ENCODE results near the gene CDX1. TPM values are rescaled to one million over a fixed set of nuclear protein-coding genes. Genes with fewer than 3 reads are reported as not detected.

The CDX1 gene
- total RNA-seq, 2 experiments from 2014 or later, result not detected

DNA sequence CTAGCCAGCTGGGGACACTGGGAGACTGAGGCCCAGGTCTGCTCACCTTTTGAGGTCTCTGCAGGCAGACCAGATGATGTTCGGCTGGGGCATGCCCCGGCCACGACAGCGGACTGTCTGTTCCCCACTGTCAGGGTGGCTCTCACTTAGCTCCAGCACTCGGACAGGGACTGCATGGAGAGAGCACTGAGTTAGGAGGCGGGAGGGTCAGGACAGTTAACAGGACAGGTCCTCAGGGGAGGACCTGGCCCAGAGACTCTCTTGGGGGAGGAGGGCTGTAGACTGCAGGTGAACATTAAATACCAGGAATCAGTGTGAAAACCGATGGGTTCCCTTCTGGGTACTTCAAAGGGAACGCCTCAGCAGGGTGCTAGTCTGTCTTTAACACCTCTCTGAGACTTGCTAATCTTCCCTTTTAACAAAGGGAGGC is 36.1 kb upstream of the CDX1 start:
- intact Hi-C loops (cut with micrococcal nuclease), result loop anchor here (2.0 kb wide), 1 partner anchor 88 kb away; no protein-coding TSS in a partner anchor
- CTCF ChIA-PET, result interaction anchor here (0.6 to 2.1 kb wide), 11 partner anchors 10 to 306 kb away, joined by 3 to 13 read pairs (median 3); no protein-coding TSS in a partner anchor
- Mint-ChIP-seq H3K4me1 (ENCODE audit: low read depth) (no peaks in the 10 kb centered on the region), H3K36me3 (ENCODE audit: low read depth) (no peaks in the 10 kb centered on the region), H3K9me3 (no peaks in the 10 kb centered on the region), H3K27ac (no peak overlapping the region), H3K27me3 (no peaks in the 10 kb centered on the region), H3K4me3 (no peak overlapping the region)
- no peak for DNase-seq
- POLR2A ChIA-PET, result interaction anchor here (0.6 kb wide), 1 partner anchor 87 kb away, joined by 3 read pairs; no protein-coding TSS in a partner anchor
- ATAC-seq, result no peak
- TF ChIP-seq, protein P1, sequence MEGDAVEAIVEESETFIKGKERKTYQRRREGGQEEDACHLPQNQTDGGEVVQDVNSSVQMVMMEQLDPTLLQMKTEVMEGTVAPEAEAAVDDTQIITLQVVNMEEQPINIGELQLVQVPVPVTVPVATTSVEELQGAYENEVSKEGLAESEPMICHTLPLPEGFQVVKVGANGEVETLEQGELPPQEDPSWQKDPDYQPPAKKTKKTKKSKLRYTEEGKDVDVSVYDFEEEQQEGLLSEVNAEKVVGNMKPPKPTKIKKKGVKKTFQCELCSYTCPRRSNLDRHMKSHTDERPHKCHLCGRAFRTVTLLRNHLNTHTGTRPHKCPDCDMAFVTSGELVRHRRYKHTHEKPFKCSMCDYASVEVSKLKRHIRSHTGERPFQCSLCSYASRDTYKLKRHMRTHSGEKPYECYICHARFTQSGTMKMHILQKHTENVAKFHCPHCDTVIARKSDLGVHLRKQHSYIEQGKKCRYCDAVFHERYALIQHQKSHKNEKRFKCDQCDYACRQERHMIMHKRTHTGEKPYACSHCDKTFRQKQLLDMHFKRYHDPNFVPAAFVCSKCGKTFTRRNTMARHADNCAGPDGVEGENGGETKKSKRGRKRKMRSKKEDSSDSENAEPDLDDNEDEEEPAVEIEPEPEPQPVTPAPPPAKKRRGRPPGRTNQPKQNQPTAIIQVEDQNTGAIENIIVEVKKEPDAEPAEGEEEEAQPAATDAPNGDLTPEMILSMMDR (IDR thresholded peaks at IDR 0.05), result no peak

DNA sequence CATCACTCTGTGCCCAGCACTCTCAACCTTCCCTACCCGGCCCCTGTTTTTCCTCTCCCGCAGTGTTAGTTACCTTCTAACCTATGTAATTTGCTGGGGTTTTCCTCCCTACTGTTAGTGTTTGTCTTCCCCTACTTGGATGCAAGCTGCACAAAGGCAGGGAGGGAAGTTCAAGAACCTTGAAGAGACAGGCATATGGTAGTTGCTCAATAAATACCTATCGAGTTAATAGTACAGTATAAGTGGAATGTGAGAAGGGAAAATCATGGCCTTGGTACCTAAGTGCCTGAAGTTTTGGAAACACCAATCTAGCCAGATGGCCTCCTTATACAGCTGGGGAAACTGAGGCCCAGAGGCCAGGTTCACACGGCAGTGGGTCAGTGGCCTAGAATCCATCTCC is 35.1 kb upstream of the CDX1 start:
- no peaks in the 10 kb centered on the region for H3K27me3 Mint-ChIP-seq
- no peak overlapping the region for H3K4me3 Mint-ChIP-seq

DNA sequence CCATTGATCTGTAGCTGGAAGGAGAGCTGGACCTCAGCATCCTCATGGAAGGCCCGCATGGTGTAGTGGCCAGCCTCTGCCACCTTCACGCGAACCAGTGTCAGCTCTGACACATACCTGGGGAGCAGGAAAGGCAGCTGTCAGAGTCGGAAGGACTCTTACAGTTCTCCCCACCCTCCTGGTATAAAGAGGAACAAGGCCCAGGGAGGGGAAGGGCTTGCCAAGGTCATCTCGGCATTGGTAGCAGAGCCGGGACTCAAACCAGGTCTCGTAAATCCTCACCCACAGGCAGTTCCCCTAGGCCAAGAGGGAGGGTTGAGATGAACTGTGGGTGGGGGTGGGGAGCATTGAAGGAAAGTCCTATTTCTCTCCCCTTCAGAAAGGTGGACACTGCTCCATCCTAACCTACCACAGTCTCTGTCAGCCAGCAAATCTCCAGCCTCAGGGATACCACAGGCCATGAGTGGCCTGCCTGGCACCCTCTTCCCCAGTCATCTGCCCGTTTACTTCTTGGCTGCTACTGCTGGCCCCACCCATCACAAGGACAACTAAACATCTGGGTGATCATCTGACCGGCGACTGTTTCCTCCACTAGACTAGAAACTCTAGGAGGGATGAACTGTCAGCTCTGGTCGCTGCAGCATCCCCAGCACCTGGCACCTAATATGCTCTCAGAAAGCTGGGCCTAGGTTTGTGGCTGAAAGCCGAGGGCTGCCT is 34.4 kb upstream of the CDX1 start:
- intact Hi-C loops (cut with micrococcal nuclease), result loop anchor here (2.0 kb wide), 1 partner anchor 87 kb away; no protein-coding TSS in a partner anchor
- no peak for ATAC-seq
- H3K4me1 Mint-ChIP-seq (ENCODE audit: low read depth), result no peaks in the 10 kb centered on the region
- no peaks in the 10 kb centered on the region for H3K9me3 Mint-ChIP-seq
- ChIA-PET POLR2A (no interaction called here), CTCF (interaction anchor here (0.7 to 2.1 kb wide), 3 partner anchors 10 to 304 kb away, joined by 3 to 6 read pairs (median 4); no protein-coding TSS in a partner anchor)
- no peak overlapping the region for H3K27ac Mint-ChIP-seq
- no peak for DNase-seq
- no peak overlapping the region for H3K4me3 Mint-ChIP-seq
- no peaks in the 10 kb centered on the region for H3K36me3 Mint-ChIP-seq (ENCODE audit: low read depth)
- TF ChIP-seq, protein P1 (IDR thresholded peaks at IDR 0.05), result no peak
- no peaks in the 10 kb centered on the region for H3K27me3 Mint-ChIP-seq

More for the DNA sequence above, 35.1 kb upstream of the CDX1 start:
- ATAC-seq (no peak), DNase-seq (no peak)
- no peaks in the 10 kb centered on the region for H3K9me3 Mint-ChIP-seq
- TF ChIP-seq, protein P1 (IDR thresholded peaks at IDR 0.05), result no peak
- ChIA-PET POLR2A (interaction anchor here (0.6 kb wide), 1 partner anchor 86 kb away, joined by 3 read pairs; no protein-coding TSS in a partner anchor), CTCF (interaction anchor here (0.7 to 2.1 kb wide), 3 partner anchors 9 to 305 kb away, joined by 3 to 6 read pairs (median 4); no protein-coding TSS in a partner anchor)
- intact Hi-C loops (cut with micrococcal nuclease), result loop anchor here (2.0 kb wide), 1 partner anchor 87 kb away; no protein-coding TSS in a partner anchor
- H3K4me1 Mint-ChIP-seq (ENCODE audit: low read depth), result no peaks in the 10 kb centered on the region
- no peaks in the 10 kb centered on the region for H3K36me3 Mint-ChIP-seq (ENCODE audit: low read depth)
- no peak overlapping the region for H3K27ac Mint-ChIP-seq

DNA sequence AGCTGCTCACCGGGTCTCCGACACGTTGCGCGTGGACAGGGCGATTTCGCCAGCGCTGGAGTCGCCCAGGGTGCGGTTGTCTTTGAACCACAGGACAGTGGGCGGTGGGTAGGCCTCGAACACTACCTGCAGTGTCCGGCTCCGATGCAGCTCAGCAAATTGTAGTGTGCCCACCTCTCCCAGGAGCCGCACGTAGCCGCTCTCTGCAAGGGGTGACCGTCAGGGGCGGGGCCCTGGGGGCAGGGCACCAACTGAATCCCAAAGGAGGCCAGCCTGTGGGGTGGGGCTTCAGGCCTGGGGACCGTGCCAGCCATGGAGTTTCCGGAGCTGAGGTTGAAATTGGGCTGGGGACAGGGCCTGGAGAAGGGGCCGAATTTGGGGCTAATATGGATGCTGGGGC is 33.8 kb upstream of the CDX1 start:
- H3K4me1 Mint-ChIP-seq (ENCODE audit: low read depth), result no peaks in the 10 kb centered on the region
- TF ChIP-seq, protein P1 (IDR thresholded peaks at IDR 0.05), result no peak
- H3K27ac Mint-ChIP-seq, result no peak overlapping the region
- CTCF ChIA-PET, result no interaction called here
- no peak for ATAC-seq
- no peaks in the 10 kb centered on the region for H3K36me3 Mint-ChIP-seq (ENCODE audit: low read depth)
- no peak for DNase-seq
- H3K9me3 Mint-ChIP-seq, result no peaks in the 10 kb centered on the region
- H3K4me3 Mint-ChIP-seq, result no peak overlapping the region
- POLR2A ChIA-PET, result no interaction called here
- H3K27me3 Mint-ChIP-seq, result no peaks in the 10 kb centered on the region
- intact Hi-C loops (cut with micrococcal nuclease), result no loop called here

DNA sequence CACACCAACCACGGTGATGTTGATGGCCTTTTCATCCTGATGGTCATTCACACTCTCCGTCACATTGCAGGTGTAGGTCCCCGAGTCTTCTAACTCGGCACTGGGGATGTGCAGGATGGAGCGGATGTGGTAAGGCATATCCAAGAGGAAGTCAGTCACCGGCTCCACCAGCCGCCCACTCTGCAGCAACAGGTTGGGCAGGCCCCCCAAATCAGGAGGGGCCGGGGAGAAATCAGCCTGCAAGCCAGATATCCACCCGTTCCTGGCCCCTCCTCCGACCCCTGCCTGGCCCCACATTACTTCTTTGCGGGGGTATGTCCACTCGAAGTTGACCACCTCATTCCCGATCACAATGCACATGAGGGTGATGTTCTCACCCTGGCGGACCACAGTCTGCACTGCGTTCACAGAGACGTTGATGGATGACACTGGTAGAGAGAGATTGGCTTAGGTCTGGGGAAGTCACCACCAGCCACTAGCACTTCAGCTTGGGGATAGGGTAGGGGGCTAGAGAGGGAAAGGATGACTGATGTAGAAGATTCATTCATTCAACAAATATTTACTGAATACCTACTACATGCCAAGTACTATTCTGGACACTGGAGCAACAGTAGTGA is 32.9 kb upstream of the CDX1 start:
- no peak for DNase-seq
- no peak overlapping the region for H3K4me3 Mint-ChIP-seq
- H3K27ac Mint-ChIP-seq, result no peak overlapping the region
- TF ChIP-seq, protein P1 (IDR thresholded peaks at IDR 0.05), result no peak
- no peaks in the 10 kb centered on the region for H3K4me1 Mint-ChIP-seq (ENCODE audit: low read depth)
- H3K27me3 Mint-ChIP-seq, result no peaks in the 10 kb centered on the region
- ChIA-PET POLR2A (no interaction called here), CTCF (interaction anchor here (1.1 kb wide), 1 partner anchor 85 kb away, joined by 3 read pairs; no protein-coding TSS in a partner anchor)
- ATAC-seq, result no peak
- intact Hi-C loops (cut with micrococcal nuclease), result no loop called here
- H3K9me3 Mint-ChIP-seq, result no peaks in the 10 kb centered on the region
- no peaks in the 10 kb centered on the region for H3K36me3 Mint-ChIP-seq (ENCODE audit: low read depth)
